Amniotic epithelial cell (primary cell): ENCODE results near the gene LUZP2.
"Not testable (repeated sequence)": the region's sequence is repeated elsewhere in the genome, so short reads cannot be mapped to it uniquely, and the experiment has no call there.

Experiments
- DNase-seq: peaks from one replicate; pipeline ENCODE4 v3.0.0-alpha.2; 2010; ENCODE audit warnings: low read depth

The LUZP2 gene

DNA sequence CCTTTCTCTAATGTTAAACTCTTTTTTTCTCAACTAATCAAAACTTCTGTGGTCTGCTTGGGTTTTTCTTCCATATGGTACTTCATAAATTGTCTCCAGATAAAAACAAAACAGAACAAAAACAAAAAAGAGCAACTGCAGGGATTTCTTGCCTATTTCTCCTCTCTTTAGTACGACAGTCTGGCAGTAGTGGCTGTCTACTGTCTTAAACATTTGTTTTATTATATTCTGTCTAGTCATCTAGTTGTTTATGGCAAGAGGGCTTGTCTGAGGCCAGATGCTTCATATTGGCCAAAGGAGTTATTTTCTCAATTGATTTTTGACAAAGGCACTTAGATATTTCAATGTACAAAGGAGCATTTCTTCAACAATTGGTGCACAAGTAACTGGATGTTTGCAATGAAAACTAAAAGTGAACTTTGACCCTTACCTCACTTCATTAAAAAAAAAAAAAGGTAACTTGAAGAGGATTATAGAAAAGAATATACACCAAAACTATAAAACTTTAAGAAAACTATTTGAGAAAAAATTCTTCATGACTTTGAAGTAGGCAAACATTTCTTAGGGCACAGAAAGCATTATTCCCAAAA is 404.2 kb downstream of the LUZP2 start:
- no peak for DNase-seq

DNA sequence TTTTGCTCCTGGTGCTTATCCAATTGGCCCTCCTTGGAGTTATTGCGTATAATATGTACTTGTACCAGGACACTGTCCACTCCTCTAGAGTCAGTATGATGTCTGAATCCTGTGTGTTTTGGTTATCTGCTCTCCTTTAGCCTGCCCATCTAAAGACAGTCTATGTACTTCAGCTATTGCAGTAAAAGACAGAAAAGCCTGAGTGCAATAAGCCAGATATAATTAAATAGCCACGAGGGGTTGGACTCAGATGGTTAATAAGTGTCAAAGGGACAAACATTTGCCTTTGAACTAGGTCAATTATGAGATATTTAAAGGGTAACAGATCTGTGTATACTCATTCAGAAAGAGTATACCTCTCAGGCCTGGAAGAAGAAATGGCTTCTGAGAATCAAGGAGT is 406.7 kb downstream of the LUZP2 start:
- no peak for DNase-seq

DNA sequence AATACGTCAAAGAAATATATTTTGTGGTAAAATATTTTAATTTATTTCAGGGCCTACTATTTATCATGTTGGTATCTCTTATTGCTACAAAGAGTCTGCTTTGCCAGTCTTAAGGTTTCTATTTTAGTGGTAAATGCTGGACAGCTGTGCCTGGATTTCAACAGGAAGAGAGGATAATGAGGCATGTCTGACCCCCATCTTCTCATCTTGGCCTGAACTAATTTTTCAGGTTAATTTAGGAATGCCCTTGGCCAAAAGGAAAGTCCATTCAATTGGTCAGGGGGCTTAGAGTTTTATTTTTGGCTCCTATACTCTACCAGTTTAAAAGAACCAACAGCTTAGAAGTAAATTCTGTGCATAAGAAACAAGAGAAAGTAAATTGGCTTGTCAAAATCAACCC is 428.2 kb downstream of the LUZP2 start:
- DNase-seq = no peak

DNA sequence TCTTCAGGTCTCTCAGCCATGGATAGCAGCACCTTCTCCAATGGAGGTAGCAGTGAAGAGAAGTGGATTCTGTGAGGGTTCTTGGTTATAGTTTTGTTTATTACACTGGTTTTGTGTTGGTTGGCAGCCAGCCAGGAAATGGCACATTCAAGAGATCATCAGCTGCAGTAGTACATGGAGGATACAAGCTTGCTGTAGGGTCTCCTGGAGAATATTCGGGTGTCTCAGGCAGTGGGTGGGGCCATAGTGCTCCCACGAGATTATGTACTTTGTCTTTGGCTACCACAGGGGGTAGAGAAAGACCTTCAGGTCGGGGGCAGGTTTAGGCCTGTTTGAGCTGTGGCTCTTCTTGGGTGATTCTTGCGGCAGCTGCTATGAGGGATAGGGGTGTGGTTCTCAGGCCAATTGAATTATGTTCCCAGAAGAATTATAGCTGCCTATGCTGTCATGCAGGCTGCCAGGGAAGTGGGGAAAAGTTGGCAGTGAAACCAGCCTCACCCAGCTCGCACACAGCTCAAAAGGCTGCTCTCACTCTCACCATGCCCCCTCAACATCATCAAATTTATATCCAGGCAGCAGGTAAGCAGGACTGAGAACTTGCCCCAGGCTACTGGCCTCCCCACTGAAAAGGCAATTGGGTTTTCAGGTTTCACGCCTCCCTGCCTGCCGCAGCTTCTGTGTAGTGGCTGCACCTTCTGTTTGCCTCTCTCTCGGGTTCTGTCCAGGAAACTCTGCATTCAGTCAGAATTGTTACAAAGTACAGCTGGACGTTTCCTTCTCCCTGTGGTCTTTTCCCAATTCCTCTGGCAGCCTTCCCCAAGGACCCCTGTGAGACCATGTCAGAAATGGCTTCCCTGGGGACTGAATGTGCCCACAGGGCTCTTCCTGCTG is 435.5 kb downstream of the LUZP2 start:
- DNase-seq = no peak

DNA sequence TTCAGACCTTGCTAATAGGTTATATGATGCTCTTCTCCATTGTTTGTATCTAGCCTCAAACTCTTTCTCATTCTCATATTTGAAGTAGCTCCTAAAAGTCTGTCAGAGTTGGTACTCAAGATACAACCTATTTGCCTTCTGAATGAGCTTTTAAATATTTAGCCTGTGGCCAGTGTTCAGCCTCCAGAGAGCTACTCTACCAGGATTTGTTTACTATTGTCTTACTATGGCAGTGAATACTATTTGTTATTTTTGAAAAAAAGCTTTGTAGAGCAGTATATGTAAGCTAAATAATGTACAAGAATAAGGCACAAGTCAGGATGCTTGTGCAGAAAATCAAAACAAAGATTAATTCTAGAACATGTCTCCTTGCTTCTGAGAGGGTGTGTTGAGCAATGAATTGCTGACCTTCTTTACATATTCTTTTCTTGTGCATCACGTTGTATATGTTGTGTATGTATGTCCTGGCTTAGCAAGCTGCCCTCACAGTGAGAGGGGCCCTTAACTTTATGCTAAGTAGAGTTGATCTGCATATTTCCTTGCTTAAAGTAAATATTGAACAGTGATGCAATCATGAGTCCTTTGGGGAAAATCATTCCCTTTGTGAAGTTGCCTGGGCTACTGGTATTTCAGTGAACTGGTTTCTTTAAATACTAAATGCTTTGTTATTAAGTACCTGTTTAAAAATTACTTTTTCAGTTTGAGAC is 438.0 kb downstream of the LUZP2 start:
- DNase-seq = no peak

DNA sequence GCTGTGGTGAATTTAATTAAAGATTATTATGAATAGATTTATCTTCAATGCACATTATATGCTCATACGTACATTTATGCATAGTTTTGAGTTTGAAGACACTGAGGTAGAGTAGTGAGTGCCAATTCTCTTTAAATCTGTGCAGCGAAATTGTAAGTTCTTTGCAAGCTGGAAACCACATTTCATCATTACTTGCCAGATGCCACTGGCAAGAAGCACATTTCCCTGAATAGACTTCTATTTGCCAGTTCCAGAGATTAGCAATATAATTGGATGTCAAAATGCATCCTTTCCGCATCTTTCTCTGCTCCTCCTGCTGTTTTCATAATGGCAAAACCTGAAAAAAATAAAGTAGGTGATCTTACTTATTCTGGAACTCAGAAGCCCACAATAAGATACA is 448.0 kb downstream of the LUZP2 start:
- DNase-seq = no peak

DNA sequence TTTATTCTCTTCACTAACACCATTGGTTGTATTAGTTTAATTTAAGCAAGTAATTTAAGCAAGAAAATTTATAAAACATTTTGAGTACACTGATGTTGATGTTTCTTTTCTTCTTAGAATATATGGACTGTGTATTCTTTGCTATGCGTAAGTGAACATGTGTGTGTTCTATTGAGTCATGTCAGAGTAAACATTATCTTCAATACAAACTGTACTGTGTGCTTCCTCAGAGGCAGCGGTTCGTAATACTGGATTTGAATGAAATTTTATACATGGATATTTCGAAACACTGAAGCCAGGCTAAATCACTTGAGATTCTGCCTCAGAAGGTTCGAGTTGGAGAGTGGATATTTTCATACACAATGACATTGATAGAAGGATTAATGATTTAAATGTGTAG is 452.6 kb downstream of the LUZP2 start:
- DNase-seq = no peak

DNA sequence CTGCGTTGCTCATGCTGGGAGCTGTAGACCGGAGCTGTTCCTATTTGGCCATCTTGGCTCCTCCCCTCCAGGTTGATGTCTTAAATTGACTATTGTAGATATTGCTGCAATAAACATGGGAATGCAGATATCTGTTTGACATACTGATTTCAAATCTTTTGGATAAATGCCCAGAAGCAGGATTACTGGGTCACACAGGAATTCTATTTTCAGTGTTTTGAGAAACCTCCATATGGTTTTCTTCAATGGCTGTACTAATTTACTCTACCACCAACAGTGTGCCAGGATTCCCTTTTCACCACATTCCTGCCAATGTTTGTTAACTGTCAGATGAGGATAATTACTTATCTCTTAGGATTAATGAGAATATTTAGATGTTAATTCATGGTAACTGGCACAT is 467.0 kb downstream of the LUZP2 start:
- DNase-seq = no peak

DNA sequence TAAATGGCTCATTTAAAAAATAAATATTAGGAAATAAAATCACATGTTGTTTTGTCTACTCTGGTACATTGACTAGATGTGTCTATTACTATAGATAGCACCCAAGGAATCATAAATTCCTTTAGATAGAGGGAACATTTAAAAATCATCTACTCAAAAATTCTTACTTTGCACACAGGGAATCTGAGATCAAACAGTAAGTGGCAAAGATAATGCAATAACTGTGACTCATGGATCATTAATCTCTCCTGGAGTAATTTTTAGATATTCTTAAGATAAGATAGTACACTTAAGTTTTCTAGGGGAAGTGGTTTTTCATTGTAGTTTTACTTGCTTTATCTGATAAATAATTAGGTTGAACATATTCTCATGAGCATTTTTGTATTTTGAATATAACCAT is 468.9 kb downstream of the LUZP2 start:
- DNase-seq = no peak

DNA sequence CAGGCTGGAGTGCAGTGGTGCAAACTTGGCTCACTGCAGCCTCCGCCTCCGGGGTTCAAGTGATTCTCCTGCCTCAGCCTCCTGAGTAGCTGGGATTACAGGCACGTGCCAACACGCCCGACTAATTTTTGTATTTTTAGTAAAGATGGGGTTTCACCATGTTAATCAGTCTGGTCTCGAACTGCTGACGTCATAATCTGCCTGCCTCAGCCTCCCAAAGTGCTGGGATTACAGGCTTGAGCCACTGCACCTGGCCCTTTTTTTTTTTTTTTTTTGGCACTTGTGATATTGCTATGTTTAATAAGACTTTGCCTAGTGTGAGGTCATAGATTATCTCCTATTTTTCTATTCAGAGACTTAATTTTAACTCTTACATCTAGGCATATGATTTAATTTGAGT is 497.1 kb downstream of the LUZP2 start:
- DNase-seq = not testable (repeated sequence)

DNA sequence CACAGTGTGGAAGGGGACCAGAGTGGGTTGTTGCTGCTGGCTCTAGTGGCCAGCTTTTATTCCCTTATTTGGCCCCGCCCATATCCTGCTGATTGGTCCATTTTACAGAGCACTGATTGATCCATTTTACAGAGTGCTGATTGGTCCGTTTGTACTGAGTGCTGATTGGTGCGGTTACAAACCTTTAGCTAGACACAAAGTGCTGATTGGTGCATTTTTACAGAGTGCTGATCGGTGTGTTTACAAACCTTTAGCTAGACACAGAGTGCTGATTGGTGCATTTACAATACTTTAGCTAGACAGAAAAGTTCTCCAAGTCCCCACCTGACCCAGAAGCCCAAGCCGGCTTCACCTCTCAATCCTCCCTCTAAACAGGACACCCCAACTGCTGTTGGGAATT is 503.1 kb downstream of the LUZP2 start:
- not testable (repeated sequence) for DNase-seq

DNA sequence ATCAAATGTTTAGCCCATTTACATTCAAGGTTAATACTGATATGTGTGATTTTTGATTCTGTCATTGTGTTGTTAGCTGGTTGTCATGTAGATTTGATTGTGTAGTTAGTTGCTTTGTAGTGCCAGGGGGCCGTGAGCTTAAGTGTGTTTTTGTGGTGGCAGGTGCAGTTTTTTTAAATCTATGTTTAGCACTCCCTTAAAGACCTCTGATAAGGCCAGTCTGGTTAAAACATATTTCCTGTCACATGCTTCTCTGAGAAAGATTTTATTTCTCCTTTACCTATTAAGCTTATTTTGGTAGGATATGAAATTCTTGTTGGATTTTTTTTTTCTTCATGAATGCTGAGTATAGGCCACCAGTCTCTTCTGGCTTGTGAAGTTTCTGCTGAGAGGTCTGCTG is 540.6 kb downstream of the LUZP2 start:
- no peak for DNase-seq

DNA sequence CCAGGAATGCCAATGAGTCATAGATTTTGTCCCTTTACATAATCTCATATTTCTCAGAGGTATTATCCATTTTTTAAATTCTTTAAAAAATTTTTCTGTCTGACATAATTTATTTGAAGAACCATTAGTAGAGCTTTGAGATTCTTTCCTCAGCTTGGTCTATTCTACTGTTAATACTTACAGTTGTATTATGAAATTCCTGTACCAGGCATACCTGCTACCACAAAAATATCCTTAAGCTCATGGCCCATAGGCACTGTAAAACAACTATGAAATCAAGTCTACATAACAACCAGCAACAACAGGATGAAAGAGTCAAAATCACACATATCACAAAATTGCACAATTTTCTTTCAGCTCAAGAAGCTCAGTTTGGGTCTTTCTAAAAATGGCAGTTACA is 541.3 kb downstream of the LUZP2 start:
- DNase-seq = no peak

DNA sequence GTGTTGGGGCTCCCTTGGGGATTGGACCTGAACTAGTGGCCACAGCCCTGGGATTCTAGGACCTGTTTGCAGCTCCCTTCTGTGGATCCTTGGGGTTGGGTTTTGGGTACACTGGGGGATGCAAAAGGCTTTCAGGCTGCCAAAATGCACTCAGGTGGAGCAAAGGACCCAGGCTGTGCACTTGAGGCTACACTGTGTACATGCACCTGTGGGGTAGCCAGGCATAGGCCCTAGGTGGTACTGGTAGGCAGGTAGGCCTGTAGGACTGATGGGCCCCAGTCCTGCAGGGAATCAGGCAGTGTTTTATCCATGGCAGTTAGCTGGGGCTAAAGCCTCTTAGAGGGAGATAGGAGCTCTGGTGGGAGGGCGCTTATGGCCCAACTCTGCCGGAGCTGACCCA is 542.3 kb downstream of the LUZP2 start:
- DNase-seq = no peak

DNA sequence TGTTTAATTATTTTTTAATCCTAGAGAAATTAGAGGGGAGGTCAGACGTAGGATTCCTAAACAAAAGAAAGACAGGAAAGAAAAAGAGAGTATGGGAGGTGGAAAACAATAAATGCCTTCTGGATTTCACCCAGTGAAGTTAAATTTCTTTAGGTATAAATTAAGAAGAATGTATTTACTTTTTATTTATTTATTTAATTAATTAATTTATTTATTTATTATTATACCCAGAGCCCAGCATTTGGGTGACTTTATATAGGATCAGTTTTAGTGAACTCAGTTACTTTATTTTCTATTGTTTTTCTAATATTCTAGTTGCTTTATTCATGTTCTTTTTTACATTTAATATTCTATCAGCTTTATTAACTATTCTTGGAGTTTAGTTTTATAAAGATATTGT is 551.8 kb downstream of the LUZP2 start:
- DNase-seq = no peak

DNA sequence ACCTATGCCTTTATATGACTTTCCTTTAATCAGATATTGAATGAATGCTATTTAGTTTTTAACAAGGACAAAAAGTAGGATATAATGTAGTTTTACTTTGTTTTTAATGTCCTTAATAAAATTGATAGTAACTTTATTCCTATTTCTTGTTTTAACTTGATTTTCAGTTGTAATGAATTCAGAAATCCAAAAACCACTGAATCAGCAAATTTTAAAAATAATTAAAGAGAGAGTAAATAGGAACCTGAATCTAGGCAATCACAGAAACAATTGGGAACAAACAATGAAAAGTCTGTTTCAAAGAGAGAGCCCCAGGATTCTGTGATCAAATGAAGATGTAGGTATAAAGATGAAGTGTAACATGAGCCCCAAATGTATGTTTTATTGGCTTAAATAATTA is 556.0 kb downstream of the LUZP2 start:
- no peak for DNase-seq

DNA sequence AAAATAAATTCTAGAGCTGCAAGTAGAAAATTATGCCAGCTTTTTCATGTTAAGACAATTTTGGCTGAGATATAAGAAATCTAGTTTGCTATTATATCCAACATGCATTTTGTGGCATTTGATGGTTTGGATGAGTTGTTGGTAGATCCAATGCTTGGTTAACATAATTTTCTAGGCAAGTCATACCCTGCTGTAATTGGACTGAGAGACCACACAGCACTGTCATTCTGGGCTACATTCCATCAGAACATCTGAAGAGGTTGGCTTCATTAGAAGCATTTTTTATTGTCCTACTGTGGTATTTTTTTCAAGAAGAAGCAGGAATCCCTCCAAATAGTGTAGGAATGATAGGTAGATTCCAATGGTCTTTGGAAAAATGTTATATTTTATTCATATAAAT is 561.0 kb downstream of the LUZP2 start:
- DNase-seq = no peak

DNA sequence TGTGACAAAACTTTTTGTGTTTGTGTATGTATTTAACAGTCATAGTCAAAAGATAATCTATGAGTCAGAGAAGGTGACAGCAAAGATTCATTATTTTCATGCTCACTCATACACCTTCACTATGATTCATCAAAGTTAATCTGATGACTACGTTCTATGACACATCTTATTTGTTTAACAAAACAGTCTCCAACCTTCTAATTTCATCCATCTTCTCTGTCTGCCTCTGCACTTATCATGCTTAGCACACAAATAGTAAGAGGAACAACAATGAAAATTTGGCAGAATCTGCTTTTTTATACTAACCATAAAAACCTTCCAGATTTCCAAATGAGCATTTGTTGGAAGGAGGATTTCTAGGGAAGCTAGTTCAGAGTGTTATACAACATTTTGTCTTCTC is 568.9 kb downstream of the LUZP2 start:
- DNase-seq = no peak

DNA sequence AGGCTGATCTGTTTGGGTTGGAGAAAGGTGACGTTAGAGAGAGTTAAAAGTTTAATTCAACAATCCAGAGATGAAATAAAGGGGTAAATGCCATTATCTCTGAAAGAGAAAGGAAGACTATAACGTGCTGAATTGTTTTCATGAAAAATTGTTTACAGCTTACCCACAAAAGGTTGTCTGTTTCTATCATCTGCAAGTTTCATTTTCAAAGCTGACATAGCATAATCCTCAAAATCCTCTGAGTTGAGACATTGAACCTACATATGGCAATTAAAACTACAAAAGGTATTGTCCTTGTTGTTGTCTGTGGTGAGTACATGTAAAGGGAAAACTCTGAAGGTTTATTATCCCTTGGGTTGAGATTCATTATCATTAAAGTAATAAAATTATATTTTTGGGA is 569.9 kb downstream of the LUZP2 start:
- DNase-seq = no peak

DNA sequence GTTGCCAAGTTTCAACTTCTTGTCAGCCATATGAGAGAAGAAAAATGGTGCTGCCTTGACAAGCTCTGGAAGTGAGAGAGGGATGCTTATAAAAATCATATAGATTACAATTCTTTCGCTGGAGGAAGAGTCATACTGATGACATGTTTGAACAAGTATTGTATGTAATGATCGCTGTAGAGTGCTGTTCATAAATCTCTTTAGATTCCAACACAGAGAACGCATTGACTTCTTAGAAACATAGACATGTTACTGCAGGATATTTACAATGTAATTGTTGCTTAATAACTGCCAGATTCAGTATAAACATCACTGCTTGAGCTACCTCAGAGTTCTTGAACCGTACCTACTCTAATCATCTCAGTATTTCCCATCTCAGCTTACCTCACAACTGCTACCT is 571.6 kb downstream of the LUZP2 start:
- no peak for DNase-seq

DNA sequence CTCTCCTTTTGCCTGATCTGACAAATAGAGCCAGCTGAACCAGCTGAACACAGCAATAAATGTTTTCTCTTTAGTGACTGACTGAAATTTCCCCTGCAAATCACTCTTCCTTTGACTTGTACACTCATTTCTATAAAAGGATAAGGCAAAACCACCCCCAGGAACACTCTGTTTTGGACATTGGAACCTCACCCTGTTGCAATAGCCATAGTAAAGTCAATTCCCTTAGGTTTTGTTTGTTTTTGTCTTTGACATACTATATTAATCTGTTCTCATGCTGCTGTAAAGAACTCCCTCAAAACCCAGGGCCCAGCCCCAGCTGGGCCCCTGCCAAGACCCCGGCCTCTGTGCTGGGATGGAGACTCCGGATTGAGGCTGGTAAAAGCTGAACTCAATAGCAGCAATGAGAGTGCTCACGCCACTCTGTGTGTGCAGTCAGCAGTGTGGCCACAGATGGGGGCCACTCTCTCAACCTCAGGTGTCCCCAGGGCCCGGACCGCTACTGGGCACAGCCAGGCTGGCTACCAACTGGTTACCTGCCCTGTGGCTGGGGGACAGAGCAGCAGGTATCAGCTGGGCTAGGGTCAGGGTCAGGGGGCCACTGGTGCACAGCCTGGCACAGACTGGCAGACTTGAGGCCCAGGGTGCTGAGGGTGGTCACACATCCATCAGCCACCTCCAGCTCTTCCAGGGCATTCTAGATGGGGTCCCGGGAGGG is 597.4 kb downstream of the LUZP2 start:
- no peak for DNase-seq

DNA sequence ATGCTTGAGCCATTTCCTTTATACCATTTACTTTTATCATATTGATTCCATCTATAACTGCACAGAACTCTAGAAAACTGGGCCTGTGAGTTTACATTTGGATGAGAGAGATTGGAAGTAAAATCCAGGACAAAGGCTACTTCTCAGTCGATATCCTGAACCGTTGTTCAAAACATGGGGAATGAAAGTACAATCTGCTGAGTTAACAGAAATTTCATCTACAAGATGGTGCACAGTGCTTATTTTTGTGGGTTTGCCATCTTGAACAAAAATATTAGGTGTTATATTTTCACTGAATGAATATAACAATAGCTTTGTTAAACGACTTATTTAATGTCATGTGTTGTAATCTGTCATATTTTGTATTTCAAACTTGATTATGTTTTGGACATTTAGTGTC is 622.6 kb downstream of the LUZP2 start:
- no peak for DNase-seq
